Natural killer cell (primary cell): ENCODE measurements around the gene POC1A. TPM values are rescaled to one million over a fixed set of nuclear protein-coding genes. Genes with fewer than 3 reads are reported as not detected.
A peak's percentile ranks its signal among the peaks of the same experiment; 100 is the strongest.

ENCODE experiments used
- ATAC-seq, 3 donors: fragments of 150-1000 bp in 2 of 3; fragments of 200-7000 bp in 1 of 3; cut with Tn5 transposase; 1 replicate in 1 of 3; 2 replicates in 2 of 3; pipeline ENCODE4 v1.10.0; 2021; ENCODE audit warnings: mild to moderate bottlenecking in 2 of 3, moderate library complexity in 2 of 3
- DNase-seq, 2 donors: peaks; one replicate each; pipeline versions ENCODE4 v3.0.0 to v3.0.0-alpha.2; 2013 to 2021; ENCODE audit warnings: mixed read lengths in 1 of 2
- H3K27ac ChIP-seq: one replicate; pipeline ENCODE4 v1.5.1; 2013; ENCODE audit warnings: mild to moderate bottlenecking, low read length
- H3K27me3 ChIP-seq: one replicate; pipeline ENCODE4 v1.6.1; 2013; ENCODE audit warnings: low read length; ENCODE audit not compliant: control insufficient read depth, insufficient read depth
- H3K36me3 ChIP-seq: one replicate; pipeline ENCODE4 v1.6.1; 2013; ENCODE audit warnings: low read length; ENCODE audit not compliant: control insufficient read depth, insufficient read depth
- H3K4me1 ChIP-seq: one replicate; pipeline ENCODE4 v1.6.1; 2013; ENCODE audit warnings: low read length; ENCODE audit not compliant: control insufficient read depth, insufficient read depth
- H3K4me3 ChIP-seq: one replicate; pipeline ENCODE4 v1.5.1; 2013; ENCODE audit warnings: low read length
- H3K9me3 ChIP-seq: one replicate; pipeline ENCODE4 v1.6.1; 2013; ENCODE audit warnings: low read length; ENCODE audit not compliant: control insufficient read depth, insufficient read depth
- H3K27ac Mint-ChIP-seq, 2 donors: one replicate each; pipeline ENCODE4 v1.8.0; 2022; ENCODE audit warnings: mild to moderate bottlenecking in 2 of 2, mixed read lengths in 2 of 2, moderate library complexity in 1 of 2
- H3K27me3 Mint-ChIP-seq, 2 donors: one replicate each; pipeline ENCODE4 v1.8.0; 2022; ENCODE audit warnings: low read depth in 2 of 2, mixed read lengths in 2 of 2
- H3K36me3 Mint-ChIP-seq: one replicate; pipeline ENCODE4 v1.8.0; 2022; ENCODE audit warnings: mixed read lengths
- H3K4me1 Mint-ChIP-seq, 2 donors: one replicate each; pipeline ENCODE4 v1.8.0; 2022; ENCODE audit warnings: mixed read lengths in 2 of 2
- H3K4me3 Mint-ChIP-seq: one replicate; pipeline ENCODE4 v1.8.0; 2022; ENCODE audit warnings: mild to moderate bottlenecking, moderate library complexity, mixed read lengths
- H3K9me3 Mint-ChIP-seq, 2 donors: one replicate each; pipeline ENCODE4 v1.8.0; 2022; ENCODE audit warnings: mixed read lengths in 2 of 2
- WGBS: methylation state at CpG from one replicate; pipeline ENCODE4 v1.1.7; 2013; ENCODE audit warnings: missing lambda C conversion rate; ENCODE audit not compliant: insufficient coverage; 5-methylcytosine and 5-hydroxymethylcytosine counted together
- intact Hi-C: fragments of 100-400 bp; cut with micrococcal nuclease; formaldehyde crosslinking; loops from one replicate; pipeline ENCODE4 v1.14.2; 2022
- total RNA-seq, 4 donors: library from RNA; stranded (reverse); fragments of 120-200 nt in 1 of 4; gene quantifications; one replicate each; pipeline versions ENCODE4 v1.2.3 to v1.2.4, GENCODE V29; 2013 to 2022
- TF ChIP-seq, protein P1 (sequence below): fragments of 200-600 bp; IDR thresholded peaks from one replicate; pipeline ENCODE4 v1.8.0; 2022; ENCODE audit warnings: antibody characterized with exemption

Gene POC1A
- total RNA-seq, 3 donors from 2014 or later (not counting 1 experiment from before 2014, with no cell fraction given), result 1.3 to 2.6 (median 2.4) TPM

DNA sequence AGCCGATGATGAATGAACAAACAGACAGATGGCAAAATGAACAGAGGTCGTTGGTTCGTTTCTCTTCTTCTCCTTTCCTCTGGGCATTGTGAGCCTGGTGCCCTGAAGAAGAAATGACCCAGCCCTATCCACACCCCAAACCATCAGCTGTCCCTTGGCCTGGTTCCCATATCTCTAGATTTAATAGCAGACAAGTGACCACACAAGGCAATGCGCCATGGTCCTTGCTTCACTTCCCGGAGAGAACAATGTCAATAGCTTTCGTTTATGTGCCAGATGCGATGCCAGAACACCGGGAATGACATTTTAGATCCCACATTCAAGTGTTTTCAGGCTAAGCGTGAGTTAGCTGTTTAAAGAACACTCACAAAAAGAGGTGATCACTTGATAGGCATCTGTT lies 17.7 kb downstream of the POC1A start:
- H3K4me3 Mint-ChIP-seq, result no peak overlapping the region
- H3K27ac ChIP-seq, result no peak overlapping the region
- no peak overlapping the region for H3K4me3 ChIP-seq
- H3K36me3 ChIP-seq, result no peaks in the 10 kb centered on the region
- no peaks in the 10 kb centered on the region for H3K27me3 ChIP-seq
- H3K4me1 Mint-ChIP-seq, result peaks cover 6% of the 10 kb centered on the region in 2 donors
- intact Hi-C loops, result no loop called here
- ATAC-seq, result no peak
- H3K36me3 Mint-ChIP-seq, result no peaks in the 10 kb centered on the region
- no peak for DNase-seq
- 98% methylated on average over 9 of the region's 9 CpGs for WGBS
- no peaks in the 10 kb centered on the region for H3K27me3 Mint-ChIP-seq
- no peak overlapping the region for H3K27ac Mint-ChIP-seq
- H3K4me1 ChIP-seq, result peaks cover 5% of the 10 kb centered on the region
- no peaks in the 10 kb centered on the region for H3K9me3 ChIP-seq
- TF ChIP-seq, protein P1, sequence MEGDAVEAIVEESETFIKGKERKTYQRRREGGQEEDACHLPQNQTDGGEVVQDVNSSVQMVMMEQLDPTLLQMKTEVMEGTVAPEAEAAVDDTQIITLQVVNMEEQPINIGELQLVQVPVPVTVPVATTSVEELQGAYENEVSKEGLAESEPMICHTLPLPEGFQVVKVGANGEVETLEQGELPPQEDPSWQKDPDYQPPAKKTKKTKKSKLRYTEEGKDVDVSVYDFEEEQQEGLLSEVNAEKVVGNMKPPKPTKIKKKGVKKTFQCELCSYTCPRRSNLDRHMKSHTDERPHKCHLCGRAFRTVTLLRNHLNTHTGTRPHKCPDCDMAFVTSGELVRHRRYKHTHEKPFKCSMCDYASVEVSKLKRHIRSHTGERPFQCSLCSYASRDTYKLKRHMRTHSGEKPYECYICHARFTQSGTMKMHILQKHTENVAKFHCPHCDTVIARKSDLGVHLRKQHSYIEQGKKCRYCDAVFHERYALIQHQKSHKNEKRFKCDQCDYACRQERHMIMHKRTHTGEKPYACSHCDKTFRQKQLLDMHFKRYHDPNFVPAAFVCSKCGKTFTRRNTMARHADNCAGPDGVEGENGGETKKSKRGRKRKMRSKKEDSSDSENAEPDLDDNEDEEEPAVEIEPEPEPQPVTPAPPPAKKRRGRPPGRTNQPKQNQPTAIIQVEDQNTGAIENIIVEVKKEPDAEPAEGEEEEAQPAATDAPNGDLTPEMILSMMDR, result no peak
- H3K9me3 Mint-ChIP-seq, result no peaks in the 10 kb centered on the region

DNA sequence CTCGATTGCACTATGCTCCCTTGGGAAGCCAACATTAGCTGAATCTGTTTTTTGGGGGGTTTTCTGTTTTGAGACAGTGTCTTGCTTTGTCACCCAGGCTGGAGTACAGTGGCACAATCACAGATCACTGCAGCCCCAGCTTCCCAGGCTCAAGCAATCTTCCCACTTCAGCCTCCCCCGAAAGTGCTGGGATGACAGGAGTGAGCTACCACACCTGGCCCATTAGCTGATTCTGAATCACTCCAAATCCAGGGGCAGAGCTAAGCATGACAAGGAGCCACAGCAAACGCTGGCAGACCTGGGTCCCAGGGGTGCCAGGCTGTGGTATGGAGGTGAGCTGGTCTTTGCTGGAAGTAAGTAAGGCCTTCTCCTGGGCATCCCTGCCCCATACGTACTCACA lies 18.9 kb downstream of the POC1A start:
- Mint-ChIP-seq H3K36me3 (no peaks in the 10 kb centered on the region), H3K4me3 (no peak overlapping the region), H3K4me1 (peaks cover 6% of the 10 kb centered on the region in 2 donors), H3K27ac (no peak overlapping the region), H3K9me3 (no peaks in the 10 kb centered on the region), H3K27me3 (no peaks in the 10 kb centered on the region)
- Histone ChIP-seq H3K4me1 (peaks cover 5% of the 10 kb centered on the region), H3K9me3 (no peaks in the 10 kb centered on the region), H3K4me3 (no peak overlapping the region), H3K36me3 (no peaks in the 10 kb centered on the region), H3K27ac (no peak overlapping the region), H3K27me3 (no peaks in the 10 kb centered on the region)
- ATAC-seq (no peak), DNase-seq (no peak)
- 98% methylated on average over 3 of the region's 4 CpGs for WGBS
- TF ChIP-seq, protein P1, result no peak
- intact Hi-C loops, result no loop called here

DNA sequence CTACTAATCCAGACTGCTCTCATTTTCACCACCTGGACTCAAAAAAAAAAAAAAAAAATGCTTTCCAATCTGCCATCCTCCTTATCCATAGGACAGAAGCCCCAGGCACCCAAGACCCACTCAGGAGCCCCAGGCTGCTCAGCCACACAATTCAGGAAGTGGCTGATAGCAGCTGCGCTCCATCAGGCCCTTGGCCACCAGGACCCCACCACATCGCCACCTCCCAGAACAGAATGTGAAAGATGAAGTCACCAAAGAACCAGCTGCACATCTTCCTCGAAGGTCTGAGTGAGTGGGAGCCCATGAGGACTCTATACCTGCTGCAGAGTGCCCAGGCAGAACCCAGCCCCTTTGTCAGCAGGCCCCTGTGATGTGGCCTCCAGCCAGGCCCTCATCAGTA lies 19.5 kb downstream of the POC1A start:
- Histone ChIP-seq H3K36me3 (no peaks in the 10 kb centered on the region), H3K27me3 (no peaks in the 10 kb centered on the region), H3K27ac (no peak overlapping the region), H3K9me3 (no peaks in the 10 kb centered on the region), H3K4me1 (peaks cover 5% of the 10 kb centered on the region), H3K4me3 (no peak overlapping the region)
- intact Hi-C loops, result no loop called here
- whole genome bisulfite sequencing, result 41% methylated on average over 3 of the region's 3 CpGs
- TF ChIP-seq, protein P1, result no peak
- Mint-ChIP-seq H3K9me3 (no peaks in the 10 kb centered on the region), H3K27ac (peak overlapping the region; percentile 23 to 51), H3K36me3 (no peaks in the 10 kb centered on the region), H3K4me3 (no peak overlapping the region), H3K4me1 (peaks cover 6% of the 10 kb centered on the region in 2 donors), H3K27me3 (no peaks in the 10 kb centered on the region)
- DNase-seq (no peak), ATAC-seq (no peak)

DNA sequence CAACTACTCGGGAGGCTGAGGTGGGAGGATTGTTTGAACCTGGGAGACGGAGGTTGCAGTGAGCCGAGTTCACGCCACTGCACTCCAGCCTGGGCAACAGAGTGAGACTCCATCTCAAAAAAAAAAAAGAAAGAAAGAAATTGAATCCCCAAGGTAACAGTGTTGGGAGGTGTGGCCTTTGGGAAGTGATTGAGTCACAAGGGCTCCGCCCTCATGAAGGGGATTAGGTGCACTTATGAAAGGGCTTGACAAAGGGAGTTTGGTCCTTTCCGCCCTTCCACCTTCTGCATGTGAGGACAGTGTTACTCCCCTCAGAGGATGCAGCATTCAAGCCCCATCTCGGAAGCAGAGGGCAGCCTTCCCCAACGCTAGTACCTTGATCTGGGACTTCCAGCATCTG lies 21.3 kb downstream of the POC1A start:
- intact Hi-C loops, result no loop called here
- Histone ChIP-seq H3K36me3 (no peaks in the 10 kb centered on the region), H3K4me3 (no peak overlapping the region), H3K4me1 (peaks cover 5% of the 10 kb centered on the region), H3K27me3 (no peaks in the 10 kb centered on the region), H3K9me3 (no peaks in the 10 kb centered on the region), H3K27ac (no peak overlapping the region)
- peaks cover 6% of the 10 kb centered on the region in 2 donors for H3K4me1 Mint-ChIP-seq
- WGBS, result 97% methylated on average over 8 of the region's 8 CpGs
- H3K9me3 Mint-ChIP-seq, result no peaks in the 10 kb centered on the region
- TF ChIP-seq, protein P1, result no peak
- DNase-seq, result no peak
- H3K27me3 Mint-ChIP-seq, result no peaks in the 10 kb centered on the region
- no peaks in the 10 kb centered on the region for H3K36me3 Mint-ChIP-seq
- no peak for ATAC-seq
- no peak overlapping the region for H3K4me3 Mint-ChIP-seq
- H3K27ac Mint-ChIP-seq, result no peak overlapping the region
